DND-41 (cell line): ENCODE measurements around the gene PSMB9.

Experiments
- ATAC-seq: fragments of 200-7000 bp; cut with Tn5 transposase; 3 replicates; pipeline ENCODE4 v1.9.1; 2021; ENCODE audit warnings: low read depth; ENCODE audit not compliant: insufficient read depth
- DNase-seq: peaks from one replicate; pipeline ENCODE4 v3.0.0-alpha.2; 2020
- H2AFZ ChIP-seq: 2 replicates; pipeline ENCODE4 v1.6.0; 2012; ENCODE audit warnings: low read depth, low read length
- H3K27ac ChIP-seq: 2 replicates; pipeline ENCODE4 v1.5.1; 2012; ENCODE audit warnings: low read length, inconsistent platforms
- H3K27me3 ChIP-seq: fragments of 200-600 bp; sonication (generic); 2 replicates; pipeline ENCODE4 v1.6.0; 2012; ENCODE audit warnings: low read length, mild to moderate bottlenecking, inconsistent platforms; ENCODE audit not compliant: insufficient read depth, poor library complexity
- H3K36me3 ChIP-seq: 2 replicates; pipeline ENCODE4 v1.5.1; 2012; ENCODE audit warnings: low read length, inconsistent platforms; ENCODE audit not compliant: insufficient read depth
- H3K4me1 ChIP-seq: 2 replicates; pipeline ENCODE4 v1.5.1; 2012; ENCODE audit warnings: mild to moderate bottlenecking, low read length; ENCODE audit not compliant: insufficient read depth
- H3K4me2 ChIP-seq: 2 replicates; pipeline ENCODE4 v1.6.0; 2012; ENCODE audit warnings: mild to moderate bottlenecking, moderate library complexity, low read length, inconsistent platforms; ENCODE audit not compliant: insufficient read depth
- H3K4me3 ChIP-seq, 2 experiments: fragments of 200-600 bp in 1 of 2; shearing (Covaris generic) in 1 of 2; 2 replicates each; pipeline ENCODE4 v1.5.1; 2012 to 2016; ENCODE audit warnings: inconsistent platforms in 2 of 2, low read length in 2 of 2, mild to moderate bottlenecking in 2 of 2, low read depth in 1 of 2, moderate library complexity in 1 of 2
- H3K79me2 ChIP-seq: 2 replicates; pipeline ENCODE4 v1.6.0; 2012; ENCODE audit warnings: low read length, inconsistent platforms; ENCODE audit not compliant: insufficient read depth
- H3K9ac ChIP-seq: 2 replicates; pipeline ENCODE4 v1.6.0; 2012; ENCODE audit warnings: low read depth, mild to moderate bottlenecking, inconsistent platforms, low read length, moderate library complexity
- H3K9me3 ChIP-seq: 2 replicates; pipeline ENCODE4 v1.5.1; 2012; ENCODE audit warnings: low read length, moderate library complexity, mild to moderate bottlenecking, inconsistent platforms; ENCODE audit not compliant: insufficient read depth, severe bottlenecking
- H4K20me1 ChIP-seq: 2 replicates; pipeline ENCODE4 v1.6.0; 2012; ENCODE audit warnings: low read length; ENCODE audit not compliant: insufficient read depth
- CTCF ChIP-seq: IDR thresholded peaks from 2 replicates; pipeline ENCODE4 v1.5.1; 2012; ENCODE audit warnings: borderline replicate concordance, low read length, moderate library complexity, mild to moderate bottlenecking; ENCODE audit not compliant: poor library complexity, severe bottlenecking; ENCODE audit errors: extremely low read depth
- EZH2 ChIP-seq: IDR thresholded peaks from 3 replicates; pipeline ENCODE4 v1.6.1; 2012; ENCODE audit warnings: borderline replicate concordance, low read depth, mild to moderate bottlenecking, moderate library complexity, low read length, inconsistent platforms; ENCODE audit not compliant: severe bottlenecking

The PSMB9 gene

GRCh38 chr6:32839356-32839755 is 14.6 kb upstream of the PSMB9 start:
- Histone ChIP-seq H3K36me3 (peaks cover 48% of the 10 kb centered on the region), H3K4me1 (peaks cover 50% of the 10 kb centered on the region), H4K20me1 (no peaks in the 10 kb centered on the region), H2AFZ (no peak overlapping the region), H3K79me2 (peaks cover 31% of the 10 kb centered on the region), H3K27ac (no peak overlapping the region), H3K27me3 (no peaks in the 10 kb centered on the region), H3K4me3 (no peak overlapping the region), H3K9ac (no peak overlapping the region; the same call in 1 of the 2 replicates), H3K9me3 (no peaks in the 10 kb centered on the region), H3K4me2 (no peak overlapping the region)
- ATAC-seq: no peak
- TF ChIP-seq EZH2 (no peak), CTCF (no peak)
- no peak for DNase-seq

GRCh38 chr6:32840604-32841246 is 13.3 kb upstream of the PSMB9 start:
- peaks cover 62% of the 10 kb centered on the region for H3K4me1 ChIP-seq
- peaks cover 31% of the 10 kb centered on the region for H3K79me2 ChIP-seq
- DNase-seq (peak; percentile 38), ATAC-seq (no peak)
- H3K27me3 ChIP-seq: no peaks in the 10 kb centered on the region
- H2AFZ ChIP-seq: no peak overlapping the region
- no peak overlapping the region for H3K4me3 ChIP-seq
- H3K4me2 ChIP-seq: no peak overlapping the region
- peaks cover 36% of the 10 kb centered on the region for H3K36me3 ChIP-seq
- TF ChIP-seq EZH2 (no peak), CTCF (no peak)
- no peaks in the 10 kb centered on the region for H3K9me3 ChIP-seq
- H3K9ac ChIP-seq: no peak overlapping the region
- H3K27ac ChIP-seq: no peak overlapping the region
- no peaks in the 10 kb centered on the region for H4K20me1 ChIP-seq

GRCh38 chr6:32842021-32842650 is 11.9 kb upstream of the PSMB9 start:
- TF ChIP-seq EZH2: no peak
- no peak for TF ChIP-seq CTCF
- Histone ChIP-seq H3K27ac (peak overlapping the region; percentile 99), H3K36me3 (peaks cover 38% of the 10 kb centered on the region), H3K4me2 (peak overlapping the region; percentile 79), H3K79me2 (peaks cover 34% of the 10 kb centered on the region), H2AFZ (no peak overlapping the region), H3K4me3 (peak overlapping the region in 1 of 2 experiments; percentile 94; a peak in 2 of 4 replicates), H4K20me1 (no peaks in the 10 kb centered on the region), H3K4me1 (peaks cover 65% of the 10 kb centered on the region), H3K9ac (peak overlapping the region; percentile 92), H3K9me3 (no peaks in the 10 kb centered on the region), H3K27me3 (no peaks in the 10 kb centered on the region)
- ATAC-seq (no peak), DNase-seq (no peak)
